Cardiac muscle cell (in vitro differentiated cells and primary cell): Measurements from ENCODE around the gene GIGYF2. TPM values are rescaled to one million over a fixed set of nuclear protein-coding genes. Genes with fewer than 3 reads are reported as not detected.

Experiments
- DNase-seq, 2 donors: peaks; one replicate each; pipeline versions ENCODE4 v3.0.0 to v3.0.0-alpha.2; 2010 to 2017; ENCODE audit warnings: low read depth in 1 of 2, low spot score in 1 of 2
- H3K27ac ChIP-seq: fragments of 200-600 bp; sonication (generic); 2 replicates; pipeline ENCODE4 v1.5.1; 2016
- H3K27me3 ChIP-seq: fragments of 200-600 bp; sonication (generic); 2 replicates; pipeline ENCODE4 v1.6.0; 2016; ENCODE audit warnings: control low read depth
- H3K36me3 ChIP-seq: fragments of 200-600 bp; sonication (generic); 2 replicates; pipeline ENCODE4 v1.5.1; 2016; ENCODE audit warnings: control low read depth
- H3K4me1 ChIP-seq: fragments of 200-600 bp; sonication (generic); 2 replicates; pipeline ENCODE4 v1.8.1; 2017; ENCODE audit warnings: low read depth, mild to moderate bottlenecking, mixed run types
- H3K4me3 ChIP-seq: fragments of 200-600 bp; sonication (generic); 2 replicates; pipeline ENCODE4 v1.5.1; 2016; ENCODE audit warnings: mild to moderate bottlenecking
- H3K9me3 ChIP-seq: fragments of 200-600 bp; sonication (generic); 2 replicates; pipeline ENCODE4 v1.5.1; 2017; ENCODE audit warnings: low read depth, mild to moderate bottlenecking, control low read depth
- polyA plus RNA-seq: library from polyadenylated mRNA; unstranded; fragments of >200 nt; fragmentation: Nextera tagmentation; extraction: Ambion mirVana; gene quantifications from 2 replicates; pipeline ENCODE4 v1.2.1, GENCODE V29; 2016
- total RNA-seq: library from RNA; depleted of rRNA; stranded (reverse); fragments of >200 nt; gene quantifications from 2 replicates; pipeline ENCODE4 v1.2.3, GENCODE V29; 2016
- TF ChIP-seq, protein P1 (sequence below): IDR thresholded peaks from 2 replicates; pipeline ENCODE4 v1.5.1; 2012; ENCODE audit warnings: low read depth, mild to moderate bottlenecking, low read length

Gene GIGYF2
- total and polyA plus RNA-seq, 2 experiments from 2014 or later, result 36.9 to 52.1 TPM

DNA sequence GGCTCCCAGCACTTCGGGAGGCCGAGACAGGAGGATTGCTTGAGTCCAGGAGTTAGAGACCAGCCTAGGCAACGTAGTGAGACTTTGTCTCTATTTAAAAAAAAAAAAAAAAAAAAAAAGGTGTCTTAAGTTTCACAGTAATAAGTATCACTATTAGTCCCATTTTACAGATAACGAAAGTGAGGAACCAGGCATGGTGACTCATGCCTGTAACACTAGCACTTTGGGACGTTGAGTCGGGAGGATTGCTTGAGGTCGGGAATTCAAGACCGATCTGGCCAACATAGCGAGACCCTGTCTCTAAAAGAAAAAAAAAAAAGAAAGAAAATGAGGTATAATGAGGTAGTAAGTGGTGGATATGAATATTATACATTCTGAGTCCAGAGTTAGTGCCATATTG, 76.7 kb downstream of the GIGYF2 start:
- Histone ChIP-seq H3K27ac (no peak overlapping the region), H3K9me3 (no peaks in the 10 kb centered on the region), H3K4me3 (no peak overlapping the region), H3K4me1 (peaks cover 5% of the 10 kb centered on the region), H3K27me3 (no peaks in the 10 kb centered on the region), H3K36me3 (peaks cover 14% of the 10 kb centered on the region)
- TF ChIP-seq, protein P1, sequence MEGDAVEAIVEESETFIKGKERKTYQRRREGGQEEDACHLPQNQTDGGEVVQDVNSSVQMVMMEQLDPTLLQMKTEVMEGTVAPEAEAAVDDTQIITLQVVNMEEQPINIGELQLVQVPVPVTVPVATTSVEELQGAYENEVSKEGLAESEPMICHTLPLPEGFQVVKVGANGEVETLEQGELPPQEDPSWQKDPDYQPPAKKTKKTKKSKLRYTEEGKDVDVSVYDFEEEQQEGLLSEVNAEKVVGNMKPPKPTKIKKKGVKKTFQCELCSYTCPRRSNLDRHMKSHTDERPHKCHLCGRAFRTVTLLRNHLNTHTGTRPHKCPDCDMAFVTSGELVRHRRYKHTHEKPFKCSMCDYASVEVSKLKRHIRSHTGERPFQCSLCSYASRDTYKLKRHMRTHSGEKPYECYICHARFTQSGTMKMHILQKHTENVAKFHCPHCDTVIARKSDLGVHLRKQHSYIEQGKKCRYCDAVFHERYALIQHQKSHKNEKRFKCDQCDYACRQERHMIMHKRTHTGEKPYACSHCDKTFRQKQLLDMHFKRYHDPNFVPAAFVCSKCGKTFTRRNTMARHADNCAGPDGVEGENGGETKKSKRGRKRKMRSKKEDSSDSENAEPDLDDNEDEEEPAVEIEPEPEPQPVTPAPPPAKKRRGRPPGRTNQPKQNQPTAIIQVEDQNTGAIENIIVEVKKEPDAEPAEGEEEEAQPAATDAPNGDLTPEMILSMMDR, result no peak
- no peak for DNase-seq

DNA sequence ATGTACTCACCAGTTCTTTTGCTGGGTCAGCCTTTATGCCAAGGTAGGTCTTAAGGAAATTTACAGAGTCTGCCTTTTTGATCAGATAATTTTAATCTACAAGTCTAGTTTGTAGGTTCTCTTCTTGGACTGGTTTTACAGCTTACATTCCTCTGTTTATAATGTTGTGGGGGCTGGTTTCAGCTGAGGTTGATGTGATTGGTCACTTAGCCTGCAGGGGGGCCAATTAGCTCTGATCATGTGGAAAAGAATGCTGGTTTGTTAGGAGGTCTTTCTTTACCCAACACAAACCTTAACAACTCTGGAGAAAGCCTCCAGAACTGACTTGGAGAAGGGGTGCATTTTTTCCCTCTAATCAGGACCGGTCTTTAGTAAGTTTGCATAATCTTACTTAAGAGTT, 79.3 kb downstream of the GIGYF2 start, which contains the start of gene KCNJ13:
Gene KCNJ13 (minus strand): TSS at position 131 of the 400 bp plus-strand sequence. CDS start 5,203 bp downstream, outside the sequence.
- Histone ChIP-seq H3K27ac (no peak within 1 kb of the TSS), H3K9me3 (no peaks in the 10 kb centered on the region), H3K4me1 (peaks cover 16% of the 10 kb centered on the region), H3K36me3 (peaks cover 3% of the 10 kb centered on the region), H3K27me3 (no peaks in the 10 kb centered on the region), H3K4me3 (no peak within 1 kb of the TSS)
- DNase-seq, result no peak
- TF ChIP-seq, protein P1, result no peak

- DNase-seq, result no peak
Measured at GRCh38 chr2:232777276-232777675, 80.1 kb downstream of the GIGYF2 start.

DNA sequence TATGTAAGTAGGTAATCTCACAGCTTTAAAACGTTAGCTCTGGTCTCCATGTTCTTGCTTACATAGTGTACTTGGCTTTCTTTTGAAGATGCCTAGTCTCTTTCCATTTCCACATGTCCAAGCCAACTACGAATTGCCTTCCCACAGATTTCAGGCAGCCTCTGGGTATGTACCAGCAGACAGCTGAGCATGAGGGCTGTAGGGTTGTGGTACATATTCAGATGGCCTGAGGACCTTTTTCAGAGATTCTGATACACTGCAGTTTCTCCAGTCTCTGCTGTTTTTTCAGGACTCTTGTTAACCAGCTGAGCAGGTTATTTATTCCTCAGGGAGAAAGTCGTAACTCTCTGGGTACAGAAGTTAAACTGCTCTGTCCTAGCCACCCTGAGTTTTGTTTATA, 82.3 kb downstream of the GIGYF2 start:
- Histone ChIP-seq H3K4me3 (no peak overlapping the region), H3K27ac (peak overlapping the region; percentile 58), H3K36me3 (no peaks in the 10 kb centered on the region), H3K9me3 (no peaks in the 10 kb centered on the region), H3K27me3 (no peaks in the 10 kb centered on the region), H3K4me1 (peaks cover 16% of the 10 kb centered on the region)
- DNase-seq, result peak in 1 of 2 donors; percentile 5
- TF ChIP-seq, protein P1, result no peak

More at GRCh38 chr2:232777276-232777675, 80.1 kb downstream of the GIGYF2 start:
- Histone ChIP-seq H3K27ac (no peak overlapping the region), H3K36me3 (no peaks in the 10 kb centered on the region), H3K4me3 (no peak overlapping the region), H3K9me3 (no peaks in the 10 kb centered on the region), H3K4me1 (peaks cover 16% of the 10 kb centered on the region), H3K27me3 (no peaks in the 10 kb centered on the region)
- TF ChIP-seq, protein P1, result no peak

- H3K36me3 ChIP-seq, result no peaks in the 10 kb centered on the region
- H3K27ac ChIP-seq, result peak overlapping the region; percentile 58
- TF ChIP-seq, protein P1, result no peak
- H3K4me3 ChIP-seq, result no peak overlapping the region
- H3K4me1 ChIP-seq, result peaks cover 16% of the 10 kb centered on the region
- no peaks in the 10 kb centered on the region for H3K9me3 ChIP-seq
- peak in 1 of 2 donors; percentile 37 for DNase-seq
- no peaks in the 10 kb centered on the region for H3K27me3 ChIP-seq
Measured at GRCh38 chr2:232779934-232780333, 82.8 kb downstream of the GIGYF2 start.

- H3K4me1 ChIP-seq, result peaks cover 12% of the 10 kb centered on the region
- peak in 1 of 2 donors; percentile 29 for DNase-seq
- TF ChIP-seq, protein P1, result no peak
- H3K4me3 ChIP-seq, result no peak overlapping the region
- H3K27me3 ChIP-seq, result no peaks in the 10 kb centered on the region
- H3K27ac ChIP-seq, result no peak overlapping the region
- H3K36me3 ChIP-seq, result no peaks in the 10 kb centered on the region
- H3K9me3 ChIP-seq, result no peaks in the 10 kb centered on the region
Measured at GRCh38 chr2:232781765-232782164, 84.6 kb downstream of the GIGYF2 start.
